KMS-11 (cell line): ENCODE measurements around the gene GPR141.

ENCODE experiments used
- H2AFZ ChIP-seq: fragments of 200-600 bp; sonication (generic); 2 replicates; pipeline ENCODE4 v1.6.1; 2016; ENCODE audit warnings: antibody characterized with exemption, mixed run types, low read depth
- H3K27ac ChIP-seq: fragments of 200-600 bp; sonication (generic); 2 replicates; pipeline ENCODE4 v1.6.1; 2016; ENCODE audit warnings: mild to moderate bottlenecking, mixed run types
- H3K27me3 ChIP-seq: fragments of 200-600 bp; sonication (generic); 2 replicates; pipeline ENCODE4 v1.6.1; 2017; ENCODE audit warnings: mild to moderate bottlenecking, low read depth, mixed run types, moderate library complexity; ENCODE audit not compliant: insufficient read depth
- H3K36me3 ChIP-seq: fragments of 200-600 bp; sonication (generic); 2 replicates; pipeline ENCODE4 v1.6.1; 2017; ENCODE audit warnings: mild to moderate bottlenecking, mixed run types; ENCODE audit not compliant: insufficient read depth
- H3K4me1 ChIP-seq: fragments of 200-600 bp; sonication (generic); 2 replicates; pipeline ENCODE4 v1.6.1; 2016; ENCODE audit warnings: mild to moderate bottlenecking, low read depth, mixed run types; ENCODE audit not compliant: poor library complexity, severe bottlenecking
- H3K4me2 ChIP-seq: fragments of 200-600 bp; sonication (generic); 2 replicates; pipeline ENCODE4 v1.7.0; 2016; ENCODE audit warnings: mild to moderate bottlenecking, mixed run types
- H3K4me3 ChIP-seq: fragments of 200-600 bp; sonication (generic); IDR thresholded peaks from 2 replicates; pipeline ENCODE4 v1.6.1; 2017; ENCODE audit warnings: low read depth, low read length, mixed read lengths; ENCODE audit not compliant: insufficient read depth
- H3K79me2 ChIP-seq: fragments of 200-600 bp; sonication (generic); 2 replicates; pipeline ENCODE4 v1.6.1; 2016; ENCODE audit warnings: low read depth, mixed run types; ENCODE audit not compliant: insufficient read depth
- H3K9ac ChIP-seq: fragments of 200-600 bp; sonication (generic); 2 replicates; pipeline ENCODE4 v1.6.1; 2016; ENCODE audit warnings: mild to moderate bottlenecking, mixed run types
- H4K20me1 ChIP-seq: fragments of 200-600 bp; sonication (generic); 2 replicates; pipeline ENCODE4 v1.6.1; 2016; ENCODE audit warnings: mild to moderate bottlenecking, mixed run types; ENCODE audit not compliant: insufficient read depth
- TF ChIP-seq, protein P1 (sequence below): fragments of 200-600 bp; sonication (generic); conservative IDR thresholded peaks from 2 replicates; pipeline ENCODE4 v1.6.1; 2017; ENCODE audit warnings: low read depth, mild to moderate bottlenecking, antibody characterized with exemption, low read length, moderate library complexity, mixed read lengths

GPR141 gene

DNA sequence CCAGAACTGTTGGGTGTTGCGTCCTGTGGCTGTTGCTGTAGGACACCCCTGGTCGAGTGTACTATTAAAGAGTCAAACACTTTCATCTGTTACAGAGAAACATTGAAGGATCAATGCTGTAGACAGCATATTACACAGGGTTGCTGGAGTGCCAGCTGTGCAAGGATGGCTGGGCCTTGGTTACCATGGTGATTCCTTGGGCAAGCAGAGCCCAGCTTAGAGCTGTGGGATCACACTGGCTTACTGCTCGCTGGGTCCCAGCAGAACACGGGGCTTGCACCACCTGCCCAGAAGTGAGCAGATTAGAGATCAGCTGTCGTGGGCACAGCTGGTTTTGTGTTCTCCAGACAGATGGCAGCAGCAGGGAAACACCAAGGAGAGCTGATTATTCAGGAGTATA lies 76.0 kb downstream of the GPR141 start:
- no peak overlapping the region for H3K4me2 ChIP-seq
- H3K4me1 ChIP-seq = no peaks in the 10 kb centered on the region
- no peaks in the 10 kb centered on the region for H3K36me3 ChIP-seq
- H2AFZ ChIP-seq = no peak overlapping the region
- no peaks in the 10 kb centered on the region for H4K20me1 ChIP-seq
- no peak overlapping the region for H3K27ac ChIP-seq
- H3K79me2 ChIP-seq = no peaks in the 10 kb centered on the region
- no peak overlapping the region for H3K4me3 ChIP-seq
- H3K9ac ChIP-seq = no peak overlapping the region
- no peaks in the 10 kb centered on the region for H3K27me3 ChIP-seq
- TF ChIP-seq, protein P1, sequence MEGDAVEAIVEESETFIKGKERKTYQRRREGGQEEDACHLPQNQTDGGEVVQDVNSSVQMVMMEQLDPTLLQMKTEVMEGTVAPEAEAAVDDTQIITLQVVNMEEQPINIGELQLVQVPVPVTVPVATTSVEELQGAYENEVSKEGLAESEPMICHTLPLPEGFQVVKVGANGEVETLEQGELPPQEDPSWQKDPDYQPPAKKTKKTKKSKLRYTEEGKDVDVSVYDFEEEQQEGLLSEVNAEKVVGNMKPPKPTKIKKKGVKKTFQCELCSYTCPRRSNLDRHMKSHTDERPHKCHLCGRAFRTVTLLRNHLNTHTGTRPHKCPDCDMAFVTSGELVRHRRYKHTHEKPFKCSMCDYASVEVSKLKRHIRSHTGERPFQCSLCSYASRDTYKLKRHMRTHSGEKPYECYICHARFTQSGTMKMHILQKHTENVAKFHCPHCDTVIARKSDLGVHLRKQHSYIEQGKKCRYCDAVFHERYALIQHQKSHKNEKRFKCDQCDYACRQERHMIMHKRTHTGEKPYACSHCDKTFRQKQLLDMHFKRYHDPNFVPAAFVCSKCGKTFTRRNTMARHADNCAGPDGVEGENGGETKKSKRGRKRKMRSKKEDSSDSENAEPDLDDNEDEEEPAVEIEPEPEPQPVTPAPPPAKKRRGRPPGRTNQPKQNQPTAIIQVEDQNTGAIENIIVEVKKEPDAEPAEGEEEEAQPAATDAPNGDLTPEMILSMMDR = no peak

DNA sequence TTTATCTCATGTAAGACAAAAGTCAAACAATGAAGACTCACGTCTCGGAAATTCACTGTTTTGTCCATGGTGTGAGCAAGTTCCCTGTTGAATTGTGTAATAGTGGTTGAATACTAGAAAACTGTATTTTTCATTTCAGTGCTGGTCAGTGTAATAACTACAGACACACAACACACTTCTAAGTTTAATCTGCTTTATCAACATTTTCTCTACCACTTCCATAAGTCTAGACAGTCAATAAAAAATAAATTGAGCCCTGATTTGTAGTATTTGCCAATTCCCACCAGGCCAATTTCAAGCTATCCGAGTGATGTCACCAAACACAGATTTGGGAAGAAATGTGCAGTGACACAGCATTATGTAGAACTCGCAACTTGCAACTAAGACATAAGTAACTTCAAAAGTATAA lies 81.9 kb downstream of the GPR141 start:
- Histone ChIP-seq H3K4me2 (no peak overlapping the region), H3K27me3 (no peaks in the 10 kb centered on the region), H3K79me2 (no peaks in the 10 kb centered on the region), H3K4me3 (no peak overlapping the region), H2AFZ (no peak overlapping the region), H3K27ac (no peak overlapping the region), H3K36me3 (no peaks in the 10 kb centered on the region), H3K4me1 (no peaks in the 10 kb centered on the region), H4K20me1 (no peaks in the 10 kb centered on the region), H3K9ac (no peak overlapping the region)
- TF ChIP-seq, protein P1 = no peak

DNA sequence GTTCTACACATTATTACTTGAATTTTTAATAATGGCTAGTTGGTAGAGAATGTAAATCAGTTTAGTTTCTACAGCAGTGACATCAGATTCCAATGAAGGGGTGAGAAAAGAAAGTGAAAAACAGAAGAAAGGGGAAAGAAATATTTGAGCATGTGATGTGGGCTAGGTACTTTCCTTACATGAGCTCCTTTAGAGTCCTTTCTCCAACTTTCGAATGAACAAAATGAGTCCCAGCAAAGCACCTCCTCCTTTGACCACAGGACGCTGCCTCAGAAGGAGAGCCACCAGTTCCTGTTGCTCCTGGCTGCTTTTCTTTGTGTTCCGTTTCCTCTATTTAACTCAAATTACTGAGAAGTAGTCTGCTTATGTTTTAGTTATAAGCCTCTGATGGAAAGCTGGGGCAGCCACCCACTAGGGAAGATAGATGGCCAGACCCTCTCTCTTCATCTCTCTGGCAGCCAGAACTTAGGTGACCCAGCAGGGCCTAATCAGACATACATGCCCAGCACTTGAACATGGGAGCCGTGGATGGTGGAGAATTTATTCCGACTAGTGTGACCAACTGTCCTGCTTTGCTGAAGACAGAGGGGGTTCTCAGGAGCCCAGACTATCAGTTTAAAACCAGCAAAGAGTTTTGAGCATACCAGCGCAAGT lies 82.4 kb downstream of the GPR141 start:
- Histone ChIP-seq H4K20me1 (no peaks in the 10 kb centered on the region), H3K36me3 (no peaks in the 10 kb centered on the region), H2AFZ (no peak overlapping the region), H3K4me2 (no peak overlapping the region), H3K27me3 (no peaks in the 10 kb centered on the region), H3K79me2 (no peaks in the 10 kb centered on the region), H3K4me1 (no peaks in the 10 kb centered on the region), H3K4me3 (no peak overlapping the region), H3K9ac (no peak overlapping the region), H3K27ac (no peak overlapping the region)
- TF ChIP-seq, protein P1 = no peak

DNA sequence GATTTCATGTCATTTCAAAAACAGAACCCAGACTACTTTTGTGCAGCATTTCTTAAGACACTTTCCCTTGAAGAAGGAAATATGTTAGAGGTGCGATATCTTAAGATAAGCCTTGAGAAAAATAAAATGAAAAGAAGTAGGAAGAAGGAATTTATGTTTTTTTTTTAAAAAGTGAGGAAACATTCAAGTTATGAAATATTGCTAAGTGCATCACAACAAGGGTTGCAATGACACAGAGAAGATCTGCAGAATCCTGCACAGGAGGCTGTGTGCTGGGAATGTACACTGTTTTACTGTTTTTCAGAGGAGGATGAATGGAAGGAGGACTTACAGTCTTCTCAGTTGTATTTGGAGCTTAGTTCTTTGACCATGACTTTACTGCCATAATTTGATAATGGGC lies 85.0 kb downstream of the GPR141 start:
- Histone ChIP-seq H3K4me3 (no peak overlapping the region), H2AFZ (no peak overlapping the region), H3K4me1 (no peaks in the 10 kb centered on the region), H3K79me2 (no peaks in the 10 kb centered on the region), H3K9ac (no peak overlapping the region), H3K27ac (no peak overlapping the region), H3K27me3 (no peaks in the 10 kb centered on the region), H3K36me3 (no peaks in the 10 kb centered on the region), H4K20me1 (no peaks in the 10 kb centered on the region), H3K4me2 (no peak overlapping the region)
- TF ChIP-seq, protein P1 = no peak
